ENCODE data around the gene KRT36. TPM values are rescaled to one million over a fixed set of nuclear protein-coding genes. Genes with fewer than 3 reads are reported as not detected.

Gene KRT36
- total and polyA plus RNA-seq, 2 of the 8 experiments (the other 6 are each of a cell fraction or from before 2014, with no cell fraction given) = not detected

DNA sequence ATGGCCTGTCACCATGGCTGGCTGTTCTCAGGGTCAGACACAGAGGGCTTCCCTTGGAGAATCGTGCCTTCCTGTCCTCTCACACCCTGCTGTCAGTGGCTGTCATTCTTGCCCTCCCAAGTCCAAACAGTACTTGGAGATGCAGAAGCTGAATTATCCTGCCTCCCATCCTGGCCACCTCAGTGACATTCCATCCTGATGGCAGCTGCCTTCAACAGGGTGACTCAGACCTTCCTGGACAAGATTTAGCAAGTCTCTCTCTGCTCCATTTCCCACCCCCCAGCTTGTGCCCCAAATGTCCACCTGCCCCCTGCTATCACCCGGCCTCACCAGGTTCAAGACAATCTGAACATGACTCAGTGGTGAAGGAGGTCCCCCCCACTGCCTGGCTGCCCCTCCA lies 4.8 kb upstream of the KRT36 start:
- Histone ChIP-seq H3K56ac (replicated peaks; ENCODE audit: insufficient read length, low read depth, low read length) (no peak overlapping the region), H3K36me3 (ENCODE audit: control insufficient read depth in 2 of 4, insufficient read depth in 4 of 4, low read length in 3 of 4) (no peaks in the 10 kb centered on the region), H4K91ac (replicated peaks; ENCODE audit: insufficient read length, low read length) (no peak overlapping the region), H3K27me3 (replicated peaks in 1 of 4; ENCODE audit: control insufficient read depth in 3 of 4, extremely low read depth in 1 of 4, insufficient read depth in 3 of 4, low read length in 3 of 4) (no peaks in the 10 kb centered on the region), H3K14ac (ENCODE audit: insufficient read length) (no peak overlapping the region), H4K8ac (ENCODE audit: extremely low read depth, insufficient read depth, low read length) (no peak overlapping the region), H3K9ac (replicated peaks in 1 of 4; ENCODE audit: extremely low read depth in 1 of 4, low read depth in 3 of 4, low read length in 3 of 4) (no peak overlapping the region), H3K23ac (ENCODE audit: insufficient read length) (no peak overlapping the region), H3K79me2 (ENCODE audit: control insufficient read depth in 1 of 2, insufficient read depth in 2 of 2, low read length in 2 of 2) (no peaks in the 10 kb centered on the region), H2BK20ac (ENCODE audit: low read length) (0 out of 2 replicates have a peak overlapping the region, but pooled peaks have one; percentile 34), H3K79me1 (ENCODE audit: low read depth, low read length) (no peaks in the 10 kb centered on the region), H2BK5ac (ENCODE audit: low read depth, low read length) (no peak overlapping the region), H2BK12ac (ENCODE audit: low read depth, low read length) (no peak overlapping the region), H3K27ac (ENCODE audit: low read depth, low read length) (no peak overlapping the region), H4K5ac (ENCODE audit: insufficient read length, low read depth, low read length) (no peak overlapping the region), H2BK120ac (replicated peaks; ENCODE audit: low read depth, low read length) (no peak overlapping the region), H3K4me2 (ENCODE audit: insufficient read depth in 1 of 2, low read depth in 2 of 2, low read length in 2 of 2) (no peak overlapping the region), H3K4ac (replicated peaks; ENCODE audit: insufficient read length, low read depth, low read length) (no peak overlapping the region), H3K4me1 (replicated peaks in 1 of 4; ENCODE audit: control insufficient read depth in 3 of 4, insufficient read depth in 4 of 4, low read length in 3 of 4) (peaks cover 0 to 3% (median under 1%) of the 10 kb centered on the region in 4 experiments; a peak in 5 of 7 replicates), H2AFZ (ENCODE audit: low read length) (no peak overlapping the region), H2AK5ac (ENCODE audit: low read depth, low read length) (0 out of 2 replicates have a peak overlapping the region, but pooled peaks have one; percentile 60), H3K18ac (ENCODE audit: extremely low read depth, low read length) (no peak overlapping the region), H4K20me1 (replicated peaks in 1 of 2; ENCODE audit: control insufficient read depth in 1 of 2, insufficient read depth in 2 of 2, low read length in 2 of 2) (no peaks in the 10 kb centered on the region), H2BK15ac (ENCODE audit: low read length) (no peak overlapping the region), H3K4me3 (ENCODE audit: extremely low read depth in 1 of 4, insufficient read depth in 2 of 4, low read depth in 3 of 4, low read length in 4 of 4) (no peak overlapping the region), H3K9me3 (ENCODE audit: insufficient read depth in 2 of 2, low read depth in 1 of 2, low read length in 1 of 2) (no peaks in the 10 kb centered on the region), H3K23me2 (ENCODE audit: low read depth, low read length) (no peaks in the 10 kb centered on the region)
- no peak for DNase-seq (ENCODE audit: low read depth in 1 of 2, low spot score in 2 of 2)
- WGBS, 2 experiments (ENCODE audit: extremely low coverage in 1 of 2, insufficient coverage in 1 of 2, insufficient read length in 1 of 2, insufficient replicate concordance in 2 of 2, low coverage in 1 of 2, low lambda C conversion rate in 2 of 2, missing lambda C conversion rate in 1 of 2) = 89% methylated on average over 2 of the region's 2 CpGs; no CpG with 5 or more reads in 1 of the 2 experiments
- ChIA-PET POLR2A (ENCODE audit: partially characterized antibody) (interaction anchor here (0.6 to 3.7 kb wide), 5 partner anchors 19 to 199 kb away, joined by 3 to 19 read pairs (median 3); partner anchors contain the start of gene KRT19), CTCF (ENCODE audit: partially characterized antibody) (interaction anchor here (0.7 to 33.9 kb wide), 14 partner anchors 12 to 631 kb away, joined by 3 to 427 read pairs (median 6); partner anchors contain the start of genes KRT19 and KRT35)
- no peak for FAIRE-seq
- TF ChIP-seq CTBP2 (IDR thresholded peaks at IDR 0.05; ENCODE audit: borderline replicate concordance, insufficient read depth, insufficient read length, low read length) (no peak), RFX5 (IDR thresholded peaks at IDR 0.05; ENCODE audit: borderline replicate concordance, low read depth, low read length) (no peak), ASH2L (IDR thresholded peaks at IDR 0.05; ENCODE audit: low read length) (no peak), POLR2AphosphoS5 (IDR thresholded peaks at IDR 0.05; ENCODE audit: low read depth, low read length) (no peak), EP300 (IDR thresholded peaks at IDR 0.05; ENCODE audit: borderline replicate concordance in 1 of 2, low read depth in 2 of 2, low read length in 2 of 2) (no peak), BRCA1 (IDR thresholded peaks at IDR 0.05; ENCODE audit: low read depth, low read length) (no peak), SRF (IDR thresholded peaks at IDR 0.05; ENCODE audit: low read depth, low read length) (no peak), RAD21 (IDR thresholded peaks at IDR 0.05 in 1 of 2, conservative IDR thresholded peaks at IDR 0.05 in 1 of 2; ENCODE audit: low read depth in 2 of 2, low read length in 2 of 2) (no peak), NRF1 (IDR thresholded peaks at IDR 0.05; ENCODE audit: low read depth, low read length) (no peak)
- TF ChIP-seq, protein P1, sequence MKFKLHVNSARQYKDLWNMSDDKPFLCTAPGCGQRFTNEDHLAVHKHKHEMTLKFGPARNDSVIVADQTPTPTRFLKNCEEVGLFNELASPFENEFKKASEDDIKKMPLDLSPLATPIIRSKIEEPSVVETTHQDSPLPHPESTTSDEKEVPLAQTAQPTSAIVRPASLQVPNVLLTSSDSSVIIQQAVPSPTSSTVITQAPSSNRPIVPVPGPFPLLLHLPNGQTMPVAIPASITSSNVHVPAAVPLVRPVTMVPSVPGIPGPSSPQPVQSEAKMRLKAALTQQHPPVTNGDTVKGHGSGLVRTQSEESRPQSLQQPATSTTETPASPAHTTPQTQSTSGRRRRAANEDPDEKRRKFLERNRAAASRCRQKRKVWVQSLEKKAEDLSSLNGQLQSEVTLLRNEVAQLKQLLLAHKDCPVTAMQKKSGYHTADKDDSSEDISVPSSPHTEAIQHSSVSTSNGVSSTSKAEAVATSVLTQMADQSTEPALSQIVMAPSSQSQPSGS (IDR thresholded peaks at IDR 0.05; ENCODE audit: low read length) = no peak
